MM.1S (cell line): ENCODE results near the gene ADAM10.

Experiments
- DNase-seq: peaks from one replicate; pipeline ENCODE4 v3.0.0-alpha.2; 2015
- H2AFZ ChIP-seq: fragments of 300-600 bp; sonication (generic); 2 replicates; pipeline ENCODE4 v1.6.0; 2016; ENCODE audit warnings: antibody characterized with exemption, low read length
- H3F3A ChIP-seq: fragments of 300-600 bp; sonication (generic); 2 replicates; pipeline ENCODE4 v1.6.1; 2016; ENCODE audit warnings: mild to moderate bottlenecking, antibody characterized with exemption, low read length, moderate library complexity, mixed read lengths; ENCODE audit not compliant: insufficient read depth
- H3K27ac ChIP-seq: fragments of 300-600 bp; sonication (generic); 2 replicates; pipeline ENCODE4 v1.5.1; 2016; ENCODE audit warnings: mild to moderate bottlenecking, low read length
- H3K27me3 ChIP-seq: fragments of 300-600 bp; sonication (generic); replicated peaks from 2 replicates; pipeline ENCODE4 v1.6.0; 2016; ENCODE audit warnings: low read length; ENCODE audit not compliant: insufficient read depth
- H3K36me3 ChIP-seq: fragments of 300-600 bp; sonication (generic); replicated peaks from 2 replicates; pipeline ENCODE4 v1.6.1; 2016; ENCODE audit warnings: mild to moderate bottlenecking, low read length, mixed read lengths; ENCODE audit not compliant: insufficient read depth
- H3K4me1 ChIP-seq: fragments of 300-600 bp; sonication (generic); 2 replicates; pipeline ENCODE4 v1.6.1; 2016; ENCODE audit warnings: low read length, mixed read lengths
- H3K4me2 ChIP-seq: fragments of 300-600 bp; sonication (generic); 2 replicates; pipeline ENCODE4 v1.6.0; 2016; ENCODE audit warnings: low read depth, low read length
- H3K4me3 ChIP-seq: fragments of 300-600 bp; sonication (generic); 2 replicates; pipeline ENCODE4 v1.5.1; 2016; ENCODE audit warnings: low read length, mixed read lengths
- H3K79me2 ChIP-seq: fragments of 300-600 bp; sonication (generic); 2 replicates; pipeline ENCODE4 v1.6.1; 2016; ENCODE audit warnings: mixed run types, low read length, mixed read lengths
- H3K9ac ChIP-seq: fragments of 300-600 bp; sonication (generic); 2 replicates; pipeline ENCODE4 v1.6.1; 2016; ENCODE audit warnings: low read length, mixed read lengths
- H3K9me2 ChIP-seq: fragments of 300-600 bp; sonication (generic); replicated peaks from 2 replicates; pipeline ENCODE4 v1.6.1; 2016; ENCODE audit warnings: mild to moderate bottlenecking, low read length, mixed read lengths; ENCODE audit not compliant: insufficient read depth
- H3K9me3 ChIP-seq: fragments of 300-600 bp; sonication (generic); replicated peaks from 2 replicates; pipeline ENCODE4 v1.6.1; 2016; ENCODE audit warnings: mild to moderate bottlenecking, low read length, mixed read lengths; ENCODE audit not compliant: insufficient read depth
- H4K20me1 ChIP-seq: fragments of 300-600 bp; sonication (generic); 2 replicates; pipeline ENCODE4 v1.6.1; 2016; ENCODE audit warnings: mild to moderate bottlenecking, low read length, moderate library complexity, mixed read lengths; ENCODE audit not compliant: insufficient read depth
- EZH2 ChIP-seq: fragments of 300-600 bp; sonication (generic); optimal IDR thresholded peaks from 2 replicates; pipeline ENCODE3; 2017; ENCODE audit warnings: low read depth, mild to moderate bottlenecking, antibody characterized with exemption, low read length, mixed read lengths
- EZH2phosphoT487 ChIP-seq: fragments of 300-600 bp; sonication (generic); IDR thresholded peaks from 2 replicates; pipeline ENCODE4 v1.6.1; 2018; ENCODE audit warnings: antibody characterized with exemption, low read length
- TF ChIP-seq, protein P1 (sequence below): fragments of 300-600 bp; sonication (generic); IDR thresholded peaks from 2 replicates; pipeline ENCODE4 v1.5.1; 2016; ENCODE audit warnings: antibody characterized with exemption, low read length, mixed read lengths

ADAM10 gene

DNA sequence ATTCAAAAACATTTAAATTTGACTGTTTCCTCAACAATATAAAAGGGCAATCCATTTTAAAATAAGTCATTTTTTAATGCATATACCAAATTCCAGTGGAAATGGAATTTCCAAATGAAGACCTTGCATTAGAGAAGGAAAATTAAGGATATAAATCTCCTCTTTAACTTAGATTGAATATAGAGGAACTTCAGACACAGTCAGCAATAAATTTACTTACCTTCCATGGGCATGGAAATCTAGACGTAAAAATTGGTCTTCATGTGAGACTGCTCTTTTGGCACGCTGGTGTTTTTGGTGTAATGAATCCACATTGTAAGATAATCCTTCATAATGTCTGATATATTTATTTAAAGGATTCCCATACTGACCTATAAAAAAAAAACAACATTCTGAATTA is 32.1 kb downstream of the ADAM10 start:
- H2AFZ ChIP-seq = no peak overlapping the region
- H3K36me3 ChIP-seq = peaks cover 3% of the 10 kb centered on the region; the same call in 1 of the 2 replicates
- no peaks in the 10 kb centered on the region for H3K9me3 ChIP-seq
- TF ChIP-seq EZH2phosphoT487 = no peak
- TF ChIP-seq, protein P1, sequence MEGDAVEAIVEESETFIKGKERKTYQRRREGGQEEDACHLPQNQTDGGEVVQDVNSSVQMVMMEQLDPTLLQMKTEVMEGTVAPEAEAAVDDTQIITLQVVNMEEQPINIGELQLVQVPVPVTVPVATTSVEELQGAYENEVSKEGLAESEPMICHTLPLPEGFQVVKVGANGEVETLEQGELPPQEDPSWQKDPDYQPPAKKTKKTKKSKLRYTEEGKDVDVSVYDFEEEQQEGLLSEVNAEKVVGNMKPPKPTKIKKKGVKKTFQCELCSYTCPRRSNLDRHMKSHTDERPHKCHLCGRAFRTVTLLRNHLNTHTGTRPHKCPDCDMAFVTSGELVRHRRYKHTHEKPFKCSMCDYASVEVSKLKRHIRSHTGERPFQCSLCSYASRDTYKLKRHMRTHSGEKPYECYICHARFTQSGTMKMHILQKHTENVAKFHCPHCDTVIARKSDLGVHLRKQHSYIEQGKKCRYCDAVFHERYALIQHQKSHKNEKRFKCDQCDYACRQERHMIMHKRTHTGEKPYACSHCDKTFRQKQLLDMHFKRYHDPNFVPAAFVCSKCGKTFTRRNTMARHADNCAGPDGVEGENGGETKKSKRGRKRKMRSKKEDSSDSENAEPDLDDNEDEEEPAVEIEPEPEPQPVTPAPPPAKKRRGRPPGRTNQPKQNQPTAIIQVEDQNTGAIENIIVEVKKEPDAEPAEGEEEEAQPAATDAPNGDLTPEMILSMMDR = no peak
- no peak for TF ChIP-seq EZH2
- DNase-seq = no peak
- no peaks in the 10 kb centered on the region for H3K27me3 ChIP-seq
- peaks cover 6% of the 10 kb centered on the region; the same call in 1 of the 2 replicates for H4K20me1 ChIP-seq
- no peak overlapping the region for H3K4me3 ChIP-seq
- no peak overlapping the region for H3K27ac ChIP-seq
- no peak overlapping the region for H3K9ac ChIP-seq
- H3K9me2 ChIP-seq = no peaks in the 10 kb centered on the region
- peaks cover 17% of the 10 kb centered on the region for H3K4me1 ChIP-seq
- H3K4me2 ChIP-seq = no peak overlapping the region
- peaks cover 95% of the 10 kb centered on the region for H3K79me2 ChIP-seq
- H3F3A ChIP-seq = no peaks in the 10 kb centered on the region; the same call in 1 of the 2 replicates

DNA sequence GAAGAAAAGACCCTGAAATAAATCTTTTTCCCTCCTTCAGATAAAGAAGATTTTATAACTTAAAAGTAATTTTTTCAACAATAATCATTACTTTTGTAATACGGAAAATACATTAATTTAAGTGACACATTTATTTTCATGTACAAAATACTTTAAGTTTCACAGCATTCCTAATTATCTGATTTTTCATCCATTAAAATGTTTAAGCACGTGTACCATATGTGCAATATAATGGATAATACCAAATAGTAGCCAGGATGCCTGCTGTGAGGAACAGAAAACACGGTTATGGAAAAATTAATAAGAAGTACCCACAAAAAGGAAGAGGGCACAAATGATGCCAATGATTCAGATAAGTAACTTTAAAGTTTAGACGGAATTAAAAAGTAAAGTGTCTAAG is 33.5 kb downstream of the ADAM10 start:
- Histone ChIP-seq H3K9ac (no peak overlapping the region), H3K79me2 (peaks cover 95% of the 10 kb centered on the region), H4K20me1 (peaks cover under 1% of the 10 kb centered on the region; the same call in 1 of the 2 replicates), H3K4me1 (peaks cover 17% of the 10 kb centered on the region), H3K36me3 (peaks cover 3% of the 10 kb centered on the region; the same call in 1 of the 2 replicates), H3K9me2 (no peaks in the 10 kb centered on the region), H3K27me3 (no peaks in the 10 kb centered on the region), H3F3A (no peaks in the 10 kb centered on the region; the same call in 1 of the 2 replicates), H3K27ac (no peak overlapping the region), H3K4me3 (no peak overlapping the region), H3K9me3 (no peaks in the 10 kb centered on the region), H3K4me2 (peak overlapping the region; percentile 2; the same call in 1 of the 2 replicates), H2AFZ (no peak overlapping the region)
- no peak for DNase-seq
- no peak for TF ChIP-seq EZH2
- no peak for TF ChIP-seq EZH2phosphoT487
- TF ChIP-seq, protein P1 = no peak

DNA sequence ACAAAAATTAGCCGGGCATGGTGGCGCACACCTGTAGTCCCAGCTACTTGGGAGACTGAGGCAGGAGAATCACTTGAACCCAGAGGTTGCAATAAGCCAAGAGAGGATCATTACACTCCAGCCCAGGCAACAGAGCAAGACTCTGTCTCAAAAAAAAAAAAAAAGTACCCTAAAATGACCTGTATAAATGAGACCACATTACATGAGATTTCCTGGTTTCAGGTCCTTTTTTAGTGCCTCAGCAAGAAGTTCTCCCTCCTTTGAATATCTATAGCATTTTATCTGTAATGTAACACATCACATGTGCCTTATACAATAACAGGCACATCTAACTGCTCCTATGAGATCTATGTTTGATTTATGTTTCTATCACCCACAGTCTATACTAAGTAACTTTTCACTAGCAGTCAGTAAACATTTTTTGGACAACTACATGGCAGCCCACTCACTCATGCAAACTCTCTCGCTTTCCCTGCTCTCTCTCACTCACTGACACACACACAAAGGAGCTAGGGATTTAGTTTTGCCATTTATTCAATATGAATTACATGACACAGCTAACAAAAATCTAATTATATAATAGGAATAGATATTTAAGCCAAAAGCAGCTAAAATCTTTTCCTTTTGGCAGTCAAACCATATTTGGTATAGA is 34.1 kb downstream of the ADAM10 start:
- Histone ChIP-seq H4K20me1 (no peaks in the 10 kb centered on the region; the same call in 1 of the 2 replicates), H3K79me2 (peaks cover 95% of the 10 kb centered on the region), H3F3A (no peaks in the 10 kb centered on the region; the same call in 1 of the 2 replicates), H3K4me2 (peak overlapping the region; percentile 35), H3K9me3 (no peaks in the 10 kb centered on the region), H3K36me3 (peaks cover 3% of the 10 kb centered on the region; the same call in 1 of the 2 replicates), H3K27me3 (no peaks in the 10 kb centered on the region), H3K9ac (no peak overlapping the region), H3K27ac (no peak overlapping the region), H3K4me1 (peaks cover 17% of the 10 kb centered on the region), H3K9me2 (no peaks in the 10 kb centered on the region), H2AFZ (no peak overlapping the region), H3K4me3 (no peak overlapping the region)
- DNase-seq = no peak
- TF ChIP-seq EZH2phosphoT487 = no peak
- no peak for TF ChIP-seq EZH2

DNA sequence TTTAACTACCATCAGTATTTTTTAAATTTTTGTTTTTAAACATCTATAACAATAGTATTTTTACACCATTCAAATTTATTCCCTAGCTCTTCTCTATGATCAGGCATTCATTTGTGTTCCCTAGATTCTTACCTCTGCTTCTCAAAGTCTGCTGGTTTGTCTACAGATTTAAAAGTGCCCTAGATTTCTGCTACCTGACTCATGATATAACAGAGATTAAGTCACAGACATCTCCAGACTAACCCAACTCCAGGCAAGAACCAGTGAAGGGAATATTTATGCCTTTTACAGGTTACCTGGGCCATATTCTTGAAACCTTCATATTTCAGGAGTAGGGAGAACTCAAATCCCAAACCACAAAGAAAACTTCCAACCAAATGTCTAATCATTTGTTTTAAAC is 38.8 kb downstream of the ADAM10 start:
- Histone ChIP-seq H3K4me1 (peaks cover 9% of the 10 kb centered on the region), H3K9me3 (no peaks in the 10 kb centered on the region), H3F3A (no peaks in the 10 kb centered on the region), H3K4me3 (no peak overlapping the region), H4K20me1 (peaks cover 3% of the 10 kb centered on the region; the same call in 1 of the 2 replicates), H3K9me2 (no peaks in the 10 kb centered on the region), H3K27me3 (no peaks in the 10 kb centered on the region), H3K79me2 (peaks cover 97% of the 10 kb centered on the region), H3K36me3 (peaks cover 3% of the 10 kb centered on the region; the same call in 1 of the 2 replicates), H2AFZ (no peak overlapping the region), H3K9ac (no peak overlapping the region), H3K4me2 (no peak overlapping the region), H3K27ac (no peak overlapping the region)
- TF ChIP-seq, protein P1 = no peak
- no peak for DNase-seq
